Esophagus squamous epithelium (tissue), 4 donors: ENCODE measurements around the gene R3HDM4.

ENCODE experiments used
- CTCF ChIP-seq, 6 experiments: fragments of 450-650 bp in 4 of 6; fragments of 200-600 bp in 2 of 6; sonication (generic) in 2 of 6; IDR thresholded peaks; one replicate each; pipeline ENCODE4 v1.5.1; 2016 to 2019; ENCODE audit warnings: antibody characterized with exemption in 6 of 6, mild to moderate bottlenecking in 4 of 6, moderate library complexity in 4 of 6
- POLR2A ChIP-seq, 4 donors: fragments of 450-650 bp; IDR thresholded peaks; one replicate each; pipeline ENCODE4 v1.6.1; 2017; ENCODE audit warnings: antibody characterized with exemption in 4 of 4, mild to moderate bottlenecking in 4 of 4, moderate library complexity in 3 of 4

GRCh38 chr19:919199-920050 is 6.4 kb upstream of the R3HDM4 start:
- TF ChIP-seq POLR2A (IDR thresholded peaks at IDR 0.05) (no peak), CTCF (IDR thresholded peaks at IDR 0.05) (no peak)
